Stimulated activated CD4-positive, alpha-beta T cell treated with anti-CD3 and anti-CD28 coated beads, TNF-alpha, amount 100 ng/mL, for 1 hour (primary cell): Measurements from ENCODE around the gene TFR2.
"Not testable (repeated sequence)": the region's sequence is repeated elsewhere in the genome, so short reads cannot be mapped to it uniquely, and the experiment has no call there.

Experiments used
- DNase-seq, 3 donors: peaks; one replicate each; pipeline ENCODE4 v3.0.0-alpha.2; 2020; ENCODE audit warnings: low read depth in 3 of 3, low spot score in 1 of 3

The TFR2 gene

GRCh38 chr7:100678291-100678984, 37.1 kb upstream of the TFR2 start:
- no peak for DNase-seq

GRCh38 chr7:100677308-100678267, 36.2 kb upstream of the TFR2 start:
- no peak for DNase-seq

- DNase-seq: no peak
Measured at GRCh38 chr7:100676501-100677306, 35.4 kb upstream of the TFR2 start.

- peak; percentile 52 to 78 (median 62) for DNase-seq
Measured at GRCh38 chr7:100675581-100676350, 34.4 kb upstream of the TFR2 start.

GRCh38 chr7:100675105-100675451, 33.7 kb upstream of the TFR2 start:
- no peak for DNase-seq

- DNase-seq: no peak
Measured at GRCh38 chr7:100674411-100675104, 33.2 kb upstream of the TFR2 start.

- no peak for DNase-seq
Measured at GRCh38 chr7:100673942-100674410, 32.6 kb upstream of the TFR2 start.

- DNase-seq: peak; percentile 95 to 100 (median 96)
Measured at GRCh38 chr7:100673302-100673941, 32.1 kb upstream of the TFR2 start, which contains the start of gene GNB2. GNB2 (plus strand) TSS chr7:100673740; CDS start chr7:100676266, 2,526 bp downstream.

- no peak for DNase-seq
Measured at GRCh38 chr7:100671353-100672327, 30.3 kb upstream of the TFR2 start.

- DNase-seq: no peak
Measured at GRCh38 chr7:100670074-100670473, 28.7 kb upstream of the TFR2 start.

- not testable (repeated sequence) for DNase-seq
Measured at GRCh38 chr7:100669106-100669505, 27.8 kb upstream of the TFR2 start.

- DNase-seq: no peak
Measured at GRCh38 chr7:100668069-100668449, 26.7 kb upstream of the TFR2 start.

- no peak for DNase-seq
Measured at GRCh38 chr7:100667331-100668068, 26.1 kb upstream of the TFR2 start.

GRCh38 chr7:100665168-100665726, 23.9 kb upstream of the TFR2 start:
- DNase-seq: no peak

GRCh38 chr7:100662194-100662776, 20.9 kb upstream of the TFR2 start:
- DNase-seq: not testable (repeated sequence)

- DNase-seq: no peak
Measured at GRCh38 chr7:100655908-100656674, 14.7 kb upstream of the TFR2 start, which contains the start of gene ACTL6B. ACTL6B (minus strand) TSS chr7:100656448; CDS start chr7:100656354, 94 bp downstream.
